ENCODE data around the gene EZH2. TPM values are rescaled to one million over a fixed set of nuclear protein-coding genes. Genes with fewer than 3 reads are reported as not detected.

Gene EZH2
- total RNA-seq, 4 donors from 2014 or later: 1.0 to 3.7 (median 1.7) TPM

GRCh38 chr7:148821422-148821821 lies 62.7 kb downstream of the EZH2 start:
- ATAC-seq: no peak
- no peaks in the 10 kb centered on the region for H3K4me1 ChIP-seq
- no peaks in the 10 kb centered on the region for H3K9me3 ChIP-seq
- in situ Hi-C loops (cut with MboI; ENCODE audit: low sequenced_read_pairs in 4 of 4) (no loop called here), intact Hi-C loops (cut with DNase I; ENCODE audit: low total_unique reads) (no loop called here)
- no peak overlapping the region for H3K4me3 ChIP-seq
- TF ChIP-seq CTCF (IDR thresholded peaks at IDR 0.05 in 4 of 5, conservative IDR thresholded peaks at IDR 0.05 in 1 of 5) (no peak), POLR2A (IDR thresholded peaks at IDR 0.05) (no peak)
- H3K27me3 ChIP-seq: no peaks in the 10 kb centered on the region
- no peak overlapping the region for H3K27ac ChIP-seq
- DNase-seq: no peak
- H3K36me3 ChIP-seq: no peaks in the 10 kb centered on the region

- Histone ChIP-seq H3K9me3 (no peaks in the 10 kb centered on the region), H3K27ac (no peak overlapping the region), H3K27me3 (no peaks in the 10 kb centered on the region), H3K4me1 (no peaks in the 10 kb centered on the region), H3K36me3 (no peaks in the 10 kb centered on the region), H3K4me3 (no peak overlapping the region)
- intact Hi-C loops (cut with DNase I; ENCODE audit: low total_unique reads) (no loop called here), in situ Hi-C loops (cut with MboI; ENCODE audit: low sequenced_read_pairs in 4 of 4) (no loop called here)
- TF ChIP-seq POLR2A (IDR thresholded peaks at IDR 0.05): no peak
- no peak for TF ChIP-seq CTCF (IDR thresholded peaks at IDR 0.05 in 4 of 5, conservative IDR thresholded peaks at IDR 0.05 in 1 of 5)
- DNase-seq: no peak
- no peak for ATAC-seq
Measured at GRCh38 chr7:148819697-148820360, 64.3 kb downstream of the EZH2 start.

- no peaks in the 10 kb centered on the region for H3K27me3 ChIP-seq
- ATAC-seq: no peak
- H3K27ac ChIP-seq: no peak overlapping the region
- no peak overlapping the region for H3K4me3 ChIP-seq
- intact Hi-C loops (cut with DNase I; ENCODE audit: low total_unique reads) (no loop called here), in situ Hi-C loops (cut with MboI; ENCODE audit: low sequenced_read_pairs in 4 of 4) (no loop called here)
- TF ChIP-seq POLR2A (IDR thresholded peaks at IDR 0.05) (no peak), CTCF (IDR thresholded peaks at IDR 0.05 in 4 of 5, conservative IDR thresholded peaks at IDR 0.05 in 1 of 5) (no peak)
- no peak for DNase-seq
- H3K36me3 ChIP-seq: no peaks in the 10 kb centered on the region
- H3K4me1 ChIP-seq: no peaks in the 10 kb centered on the region
- no peaks in the 10 kb centered on the region for H3K9me3 ChIP-seq
Measured at GRCh38 chr7:148815612-148816011, 68.5 kb downstream of the EZH2 start.

GRCh38 chr7:148814922-148815559 lies 69.0 kb downstream of the EZH2 start:
- in situ Hi-C loops (cut with MboI; ENCODE audit: low sequenced_read_pairs in 4 of 4) (no loop called here), intact Hi-C loops (cut with DNase I; ENCODE audit: low total_unique reads) (no loop called here)
- no peak for TF ChIP-seq POLR2A (IDR thresholded peaks at IDR 0.05)
- no peak for TF ChIP-seq CTCF (IDR thresholded peaks at IDR 0.05 in 4 of 5, conservative IDR thresholded peaks at IDR 0.05 in 1 of 5)
- DNase-seq (no peak), ATAC-seq (no peak)
- Histone ChIP-seq H3K27ac (no peak overlapping the region), H3K4me1 (no peaks in the 10 kb centered on the region), H3K36me3 (no peaks in the 10 kb centered on the region), H3K27me3 (no peaks in the 10 kb centered on the region), H3K9me3 (no peaks in the 10 kb centered on the region), H3K4me3 (no peak overlapping the region)
